Stomach (tissue), 4 donors: ENCODE data around the gene PPP1R14B.

Experiments
- POLR2A ChIP-seq, 4 donors: fragments of 450-650 bp; IDR thresholded peaks; one replicate each; pipeline ENCODE4 v1.6.1; 2016; ENCODE audit warnings: antibody characterized with exemption in 4 of 4, control low read depth in 2 of 4, mild to moderate bottlenecking in 1 of 4, moderate library complexity in 1 of 4
- POLR2AphosphoS5 ChIP-seq, 3 donors: sonication (generic); formaldehyde crosslinking; IDR thresholded peaks; one replicate each; pipeline ENCODE4 v1.6.1; 2016; ENCODE audit warnings: antibody characterized with exemption in 3 of 3
- TF ChIP-seq, protein P1 (sequence below), 7 experiments: fragments of 450-650 bp in 4 of 7; fragments of 200-600 bp in 3 of 7; sonication (generic) in 3 of 7; IDR thresholded peaks; one replicate each; pipeline ENCODE4 v1.5.1; 2016 to 2019; ENCODE audit warnings: antibody characterized with exemption in 7 of 7, control low read depth in 2 of 7, mild to moderate bottlenecking in 1 of 7

DNA sequence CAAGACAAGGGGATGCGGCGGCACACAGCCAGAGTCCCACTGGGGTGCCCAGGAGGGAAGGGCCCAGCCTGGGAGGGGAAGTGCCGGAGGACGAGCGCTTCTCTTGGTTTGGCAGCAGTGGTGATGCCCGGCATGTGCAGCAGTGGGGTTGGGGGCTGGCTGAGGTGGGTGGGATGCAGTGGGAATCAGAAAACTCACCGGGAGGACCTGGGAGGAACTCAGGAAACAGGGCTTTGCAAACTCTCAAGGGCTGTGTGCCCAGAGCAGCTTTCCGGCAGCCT lies 37.2 kb downstream of the PPP1R14B start:
- TF ChIP-seq, protein P1, sequence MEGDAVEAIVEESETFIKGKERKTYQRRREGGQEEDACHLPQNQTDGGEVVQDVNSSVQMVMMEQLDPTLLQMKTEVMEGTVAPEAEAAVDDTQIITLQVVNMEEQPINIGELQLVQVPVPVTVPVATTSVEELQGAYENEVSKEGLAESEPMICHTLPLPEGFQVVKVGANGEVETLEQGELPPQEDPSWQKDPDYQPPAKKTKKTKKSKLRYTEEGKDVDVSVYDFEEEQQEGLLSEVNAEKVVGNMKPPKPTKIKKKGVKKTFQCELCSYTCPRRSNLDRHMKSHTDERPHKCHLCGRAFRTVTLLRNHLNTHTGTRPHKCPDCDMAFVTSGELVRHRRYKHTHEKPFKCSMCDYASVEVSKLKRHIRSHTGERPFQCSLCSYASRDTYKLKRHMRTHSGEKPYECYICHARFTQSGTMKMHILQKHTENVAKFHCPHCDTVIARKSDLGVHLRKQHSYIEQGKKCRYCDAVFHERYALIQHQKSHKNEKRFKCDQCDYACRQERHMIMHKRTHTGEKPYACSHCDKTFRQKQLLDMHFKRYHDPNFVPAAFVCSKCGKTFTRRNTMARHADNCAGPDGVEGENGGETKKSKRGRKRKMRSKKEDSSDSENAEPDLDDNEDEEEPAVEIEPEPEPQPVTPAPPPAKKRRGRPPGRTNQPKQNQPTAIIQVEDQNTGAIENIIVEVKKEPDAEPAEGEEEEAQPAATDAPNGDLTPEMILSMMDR (IDR thresholded peaks at IDR 0.05) = no peak
- TF ChIP-seq POLR2A (IDR thresholded peaks at IDR 0.05) = no peak
- no peak for TF ChIP-seq POLR2AphosphoS5 (IDR thresholded peaks at IDR 0.05)
